Liver (tissue), 9 donors: ENCODE measurements around the gene MS4A8. TPM values are rescaled to one million over a fixed set of nuclear protein-coding genes. Genes with fewer than 3 reads are reported as not detected.
"Not testable (repeated sequence)": the region's sequence is repeated elsewhere in the genome, so short reads cannot be mapped to it uniquely, and the experiment has no call there.

Source experiments
- DNase-seq: peaks from one replicate; pipeline ENCODE4 v3.0.0-alpha.2; 2017; ENCODE audit warnings: low spot score
- H3K27ac ChIP-seq, 2 donors: one replicate each; pipeline ENCODE4 v1.7.0; 2013; ENCODE audit warnings: inconsistent platforms in 2 of 2, low read length in 2 of 2, control low read depth in 1 of 2, low read depth in 1 of 2, mild to moderate bottlenecking in 1 of 2
- H3K27me3 ChIP-seq, 4 donors: one replicate each; pipeline versions ENCODE4 v1.6.1 to v1.7.0; 2013; ENCODE audit warnings: low read length in 3 of 4, inconsistent platforms in 1 of 4, mild to moderate bottlenecking in 1 of 4, moderate library complexity in 1 of 4; ENCODE audit not compliant: control insufficient read depth in 4 of 4, insufficient read depth in 4 of 4
- H3K36me3 ChIP-seq, 4 donors: one replicate each; pipeline versions ENCODE4 v1.6.1 to v1.7.0; 2013; ENCODE audit warnings: low read length in 3 of 4, mild to moderate bottlenecking in 3 of 4, low read depth in 1 of 4, moderate library complexity in 1 of 4; ENCODE audit not compliant: control insufficient read depth in 4 of 4, insufficient read depth in 3 of 4
- H3K4me1 ChIP-seq, 4 donors: one replicate each; pipeline versions ENCODE4 v1.6.1 to v1.7.0; 2013; ENCODE audit warnings: low read length in 3 of 4, mild to moderate bottlenecking in 3 of 4, moderate library complexity in 1 of 4; ENCODE audit not compliant: control insufficient read depth in 4 of 4, insufficient read depth in 4 of 4
- H3K4me3 ChIP-seq, 3 donors: one replicate each; pipeline versions ENCODE4 v1.6.1 to v1.7.0; 2013; ENCODE audit warnings: low read length in 3 of 3, control low read depth in 1 of 3, low read depth in 1 of 3, mild to moderate bottlenecking in 1 of 3
- H3K9ac ChIP-seq, 2 donors: one replicate each; pipeline ENCODE4 v1.7.0; 2013; ENCODE audit warnings: low read length in 2 of 2, mild to moderate bottlenecking in 2 of 2, moderate library complexity in 2 of 2, control low read depth in 1 of 2, low read depth in 1 of 2
- H3K9me3 ChIP-seq, 4 donors: one replicate each; pipeline versions ENCODE4 v1.6.1 to v1.7.0; 2013; ENCODE audit warnings: low read length in 3 of 4; ENCODE audit not compliant: control insufficient read depth in 4 of 4
- EGR1 ChIP-seq, 2 donors: IDR thresholded peaks; 2 replicates each; pipeline ENCODE4 v1.6.1; 2016 to 2018; ENCODE audit warnings: antibody characterized with exemption in 2 of 2, low read depth in 2 of 2
- GABPA ChIP-seq, 2 donors: IDR thresholded peaks in 1 of 2; conservative IDR thresholded peaks in 1 of 2; 2 replicates each; pipeline ENCODE4 v1.6.1; 2016; ENCODE audit warnings: antibody characterized with exemption in 2 of 2, mild to moderate bottlenecking in 1 of 2, moderate library complexity in 1 of 2
- HNF4A ChIP-seq, 2 donors: conservative IDR thresholded peaks; 2 replicates each; pipeline ENCODE4 v1.6.1; 2016; ENCODE audit warnings: antibody characterized with exemption in 2 of 2, mild to moderate bottlenecking in 2 of 2
- HNF4G ChIP-seq: IDR thresholded peaks from 2 replicates; pipeline ENCODE4 v1.6.1; 2016; ENCODE audit warnings: antibody characterized with exemption
- JUND ChIP-seq, 2 donors: IDR thresholded peaks; 2 replicates each; pipeline ENCODE4 v1.6.1; 2016; ENCODE audit warnings: antibody characterized with exemption in 2 of 2
- NR2F2 ChIP-seq: IDR thresholded peaks from 2 replicates; pipeline ENCODE4 v1.6.1; 2016; ENCODE audit warnings: antibody characterized with exemption
- RXRA ChIP-seq, 2 donors: IDR thresholded peaks; 2 replicates each; pipeline ENCODE4 v1.6.1; 2017 to 2018; ENCODE audit warnings: antibody characterized with exemption in 2 of 2, mild to moderate bottlenecking in 1 of 2
- YY1 ChIP-seq: IDR thresholded peaks from 2 replicates; pipeline ENCODE4 v1.6.1; 2016; ENCODE audit warnings: antibody characterized with exemption, mild to moderate bottlenecking
- WGBS: extraction: QIAGEN DNeasy Blood & Tissue Kit; methylation state at CpG from one replicate; pipeline ENCODE4 v1.1.7; 2013; 5-methylcytosine and 5-hydroxymethylcytosine counted together
- polyA plus RNA-seq, 2 donors: library from polyadenylated mRNA; stranded (reverse) in 1 of 2; unstranded in 1 of 2; fragments of 200-250 nt in 1 of 2; fragments of >200 nt in 1 of 2; fragmentation: Nextera tagmentation in 1 of 2; extraction: Ambion mirVana in 1 of 2; gene quantifications; one replicate each; pipeline versions ENCODE4 v1.2.1 to v1.2.3, GENCODE V29; 2013 to 2015
- total RNA-seq, 2 donors: library from RNA; depleted of rRNA; stranded (reverse); fragments of >200 nt; gene quantifications; one replicate each; pipeline ENCODE4 v1.2.3, GENCODE V29; 2014
- TF ChIP-seq, protein P1 (sequence below): IDR thresholded peaks from 2 replicates; pipeline ENCODE4 v1.6.1; 2016; ENCODE audit warnings: antibody characterized with exemption
- TF ChIP-seq, protein P2 (sequence below): IDR thresholded peaks from 2 replicates; pipeline ENCODE4 v1.6.1; 2016; ENCODE audit warnings: antibody characterized with exemption
- TF ChIP-seq, protein P3 (sequence below): IDR thresholded peaks from 2 replicates; pipeline ENCODE4 v1.6.1; 2016; ENCODE audit warnings: antibody characterized with exemption, mild to moderate bottlenecking
- TF ChIP-seq, protein P4 (sequence below): fragments of 150-350 bp; IDR thresholded peaks from 2 replicates; pipeline ENCODE4 v1.5.1; 2017; ENCODE audit warnings: improper control_type of control experiment, low read depth, low read length; ENCODE audit not compliant: missing input control
- TF ChIP-seq, protein P5 (sequence below): IDR thresholded peaks from 2 replicates; pipeline ENCODE4 v1.6.1; 2016; ENCODE audit warnings: antibody characterized with exemption
- donor health status: healthy.
- donor health status: healthy.
- donor health status: healthy.
- donor health status: healthy.
- donor health status: healthy.

The MS4A8 gene
- total and polyA plus RNA-seq, 4 donors = 0.08 TPM; not detected in 3

DNA sequence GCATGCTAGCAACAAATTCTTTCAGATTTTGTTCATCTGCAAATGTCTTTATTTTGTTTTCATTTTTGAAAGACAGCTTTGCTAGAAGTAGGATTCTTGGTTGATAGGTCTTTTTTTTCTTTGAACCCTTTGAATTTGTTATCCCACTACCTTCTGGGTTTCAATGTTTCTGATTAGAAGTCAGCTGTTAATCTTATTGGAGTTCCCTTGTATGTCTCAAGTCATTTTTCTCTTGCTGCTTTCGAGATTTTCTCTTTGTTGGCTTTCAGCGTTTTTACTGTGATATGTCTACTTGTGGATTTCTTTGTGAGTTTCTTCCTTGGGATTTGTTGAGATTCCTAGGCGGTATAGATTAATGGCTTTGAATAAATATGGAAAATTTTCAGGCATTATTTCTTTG is 27.2 kb upstream of the MS4A8 start:
- peaks cover 0 to 3% (median 0%) of the 10 kb centered on the region in 4 donors for H3K27me3 ChIP-seq
- no peak overlapping the region for H3K9ac ChIP-seq
- no peaks in the 10 kb centered on the region for H3K4me1 ChIP-seq
- no peak for DNase-seq
- H3K27ac ChIP-seq = no peak overlapping the region
- peaks cover 0 to 14% (median 3%) of the 10 kb centered on the region in 4 donors for H3K9me3 ChIP-seq
- no peak overlapping the region for H3K4me3 ChIP-seq
- 76% methylated on average over 3 of the region's 3 CpGs for WGBS
- H3K36me3 ChIP-seq = no peaks in the 10 kb centered on the region
- TF ChIP-seq RXRA (IDR thresholded peaks at IDR 0.05) (no peak), YY1 (no peak), JUND (IDR thresholded peaks at IDR 0.05) (no peak), HNF4A (conservative IDR thresholded peaks at IDR 0.05) (no peak), NR2F2 (no peak), GABPA (IDR thresholded peaks at IDR 0.05 in 1 of 2, conservative IDR thresholded peaks at IDR 0.05 in 1 of 2) (no peak), EGR1 (IDR thresholded peaks at IDR 0.05; ENCODE audit: low read depth in 2 of 2) (no peak), HNF4G (no peak)
- TF ChIP-seq, protein P1, sequence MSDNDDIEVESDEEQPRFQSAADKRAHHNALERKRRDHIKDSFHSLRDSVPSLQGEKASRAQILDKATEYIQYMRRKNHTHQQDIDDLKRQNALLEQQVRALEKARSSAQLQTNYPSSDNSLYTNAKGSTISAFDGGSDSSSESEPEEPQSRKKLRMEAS = no peak
- TF ChIP-seq, protein P2, sequence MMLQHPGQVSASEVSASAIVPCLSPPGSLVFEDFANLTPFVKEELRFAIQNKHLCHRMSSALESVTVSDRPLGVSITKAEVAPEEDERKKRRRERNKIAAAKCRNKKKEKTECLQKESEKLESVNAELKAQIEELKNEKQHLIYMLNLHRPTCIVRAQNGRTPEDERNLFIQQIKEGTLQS = no peak
- TF ChIP-seq, protein P3, sequence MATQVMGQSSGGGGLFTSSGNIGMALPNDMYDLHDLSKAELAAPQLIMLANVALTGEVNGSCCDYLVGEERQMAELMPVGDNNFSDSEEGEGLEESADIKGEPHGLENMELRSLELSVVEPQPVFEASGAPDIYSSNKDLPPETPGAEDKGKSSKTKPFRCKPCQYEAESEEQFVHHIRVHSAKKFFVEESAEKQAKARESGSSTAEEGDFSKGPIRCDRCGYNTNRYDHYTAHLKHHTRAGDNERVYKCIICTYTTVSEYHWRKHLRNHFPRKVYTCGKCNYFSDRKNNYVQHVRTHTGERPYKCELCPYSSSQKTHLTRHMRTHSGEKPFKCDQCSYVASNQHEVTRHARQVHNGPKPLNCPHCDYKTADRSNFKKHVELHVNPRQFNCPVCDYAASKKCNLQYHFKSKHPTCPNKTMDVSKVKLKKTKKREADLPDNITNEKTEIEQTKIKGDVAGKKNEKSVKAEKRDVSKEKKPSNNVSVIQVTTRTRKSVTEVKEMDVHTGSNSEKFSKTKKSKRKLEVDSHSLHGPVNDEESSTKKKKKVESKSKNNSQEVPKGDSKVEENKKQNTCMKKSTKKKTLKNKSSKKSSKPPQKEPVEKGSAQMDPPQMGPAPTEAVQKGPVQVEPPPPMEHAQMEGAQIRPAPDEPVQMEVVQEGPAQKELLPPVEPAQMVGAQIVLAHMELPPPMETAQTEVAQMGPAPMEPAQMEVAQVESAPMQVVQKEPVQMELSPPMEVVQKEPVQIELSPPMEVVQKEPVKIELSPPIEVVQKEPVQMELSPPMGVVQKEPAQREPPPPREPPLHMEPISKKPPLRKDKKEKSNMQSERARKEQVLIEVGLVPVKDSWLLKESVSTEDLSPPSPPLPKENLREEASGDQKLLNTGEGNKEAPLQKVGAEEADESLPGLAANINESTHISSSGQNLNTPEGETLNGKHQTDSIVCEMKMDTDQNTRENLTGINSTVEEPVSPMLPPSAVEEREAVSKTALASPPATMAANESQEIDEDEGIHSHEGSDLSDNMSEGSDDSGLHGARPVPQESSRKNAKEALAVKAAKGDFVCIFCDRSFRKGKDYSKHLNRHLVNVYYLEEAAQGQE = no peak
- TF ChIP-seq, protein P4, sequence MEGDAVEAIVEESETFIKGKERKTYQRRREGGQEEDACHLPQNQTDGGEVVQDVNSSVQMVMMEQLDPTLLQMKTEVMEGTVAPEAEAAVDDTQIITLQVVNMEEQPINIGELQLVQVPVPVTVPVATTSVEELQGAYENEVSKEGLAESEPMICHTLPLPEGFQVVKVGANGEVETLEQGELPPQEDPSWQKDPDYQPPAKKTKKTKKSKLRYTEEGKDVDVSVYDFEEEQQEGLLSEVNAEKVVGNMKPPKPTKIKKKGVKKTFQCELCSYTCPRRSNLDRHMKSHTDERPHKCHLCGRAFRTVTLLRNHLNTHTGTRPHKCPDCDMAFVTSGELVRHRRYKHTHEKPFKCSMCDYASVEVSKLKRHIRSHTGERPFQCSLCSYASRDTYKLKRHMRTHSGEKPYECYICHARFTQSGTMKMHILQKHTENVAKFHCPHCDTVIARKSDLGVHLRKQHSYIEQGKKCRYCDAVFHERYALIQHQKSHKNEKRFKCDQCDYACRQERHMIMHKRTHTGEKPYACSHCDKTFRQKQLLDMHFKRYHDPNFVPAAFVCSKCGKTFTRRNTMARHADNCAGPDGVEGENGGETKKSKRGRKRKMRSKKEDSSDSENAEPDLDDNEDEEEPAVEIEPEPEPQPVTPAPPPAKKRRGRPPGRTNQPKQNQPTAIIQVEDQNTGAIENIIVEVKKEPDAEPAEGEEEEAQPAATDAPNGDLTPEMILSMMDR = no peak
- TF ChIP-seq, protein P5, sequence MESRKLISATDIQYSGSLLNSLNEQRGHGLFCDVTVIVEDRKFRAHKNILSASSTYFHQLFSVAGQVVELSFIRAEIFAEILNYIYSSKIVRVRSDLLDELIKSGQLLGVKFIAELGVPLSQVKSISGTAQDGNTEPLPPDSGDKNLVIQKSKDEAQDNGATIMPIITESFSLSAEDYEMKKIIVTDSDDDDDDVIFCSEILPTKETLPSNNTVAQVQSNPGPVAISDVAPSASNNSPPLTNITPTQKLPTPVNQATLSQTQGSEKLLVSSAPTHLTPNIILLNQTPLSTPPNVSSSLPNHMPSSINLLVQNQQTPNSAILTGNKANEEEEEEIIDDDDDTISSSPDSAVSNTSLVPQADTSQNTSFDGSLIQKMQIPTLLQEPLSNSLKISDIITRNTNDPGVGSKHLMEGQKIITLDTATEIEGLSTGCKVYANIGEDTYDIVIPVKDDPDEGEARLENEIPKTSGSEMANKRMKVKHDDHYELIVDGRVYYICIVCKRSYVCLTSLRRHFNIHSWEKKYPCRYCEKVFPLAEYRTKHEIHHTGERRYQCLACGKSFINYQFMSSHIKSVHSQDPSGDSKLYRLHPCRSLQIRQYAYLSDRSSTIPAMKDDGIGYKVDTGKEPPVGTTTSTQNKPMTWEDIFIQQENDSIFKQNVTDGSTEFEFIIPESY = no peak

DNA sequence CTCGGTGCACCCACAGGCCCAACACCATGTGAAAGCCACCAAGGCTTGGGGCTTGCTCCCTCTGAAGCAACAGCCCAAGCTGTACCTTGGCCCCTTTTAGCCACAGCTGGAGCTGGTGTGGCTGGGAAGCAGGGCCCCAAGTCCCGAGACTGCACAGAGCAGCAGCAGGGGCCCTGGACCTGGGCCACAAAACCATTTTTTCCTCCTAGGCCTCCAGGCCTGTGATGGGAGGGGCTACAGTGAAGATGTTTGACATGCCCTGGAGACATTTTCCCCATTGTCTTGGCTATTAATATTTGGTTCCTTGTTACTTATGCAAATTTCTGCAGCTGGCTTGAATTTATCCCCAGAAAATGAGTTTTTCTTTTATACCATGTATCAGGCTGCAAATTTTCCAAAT is 21.2 kb upstream of the MS4A8 start:
- not testable (repeated sequence) for DNase-seq, H3K9ac ChIP-seq, H3K4me1 ChIP-seq, H3K36me3 ChIP-seq, H3K27ac ChIP-seq, H3K4me3 ChIP-seq, H3K27me3 ChIP-seq
- H3K9me3 ChIP-seq = peaks cover 8 to 13% (median 11%) of the 10 kb centered on the region in 4 donors
- 88% methylated on average over 2 of the region's 2 CpGs for WGBS
